K562 (cell line): Measurements from ENCODE around the gene GPR55. TPM values are rescaled to one million over a fixed set of nuclear protein-coding genes. Genes with fewer than 3 reads are reported as not detected.

Experiments used
- ATAC-seq: fragments of 200-7000 bp; cut with Tn5 transposase; 3 replicates; pipeline ENCODE4 v1.9.1; 2020; ENCODE audit warnings: moderate library complexity
- BruUV-seq: library from RNA; stranded (reverse); fragments of 400-500 nt; replicated peaks from 2 replicates; lab custom pipeline; 2021; lab: Mats Ljungman, UMichigan
- CTCF ChIA-PET: fragments of 300-600 bp; formaldehyde crosslinking; extraction: SDS; loops from one replicate; lab custom pipeline; 2021; ENCODE audit warnings: low intra/inter-chr PET ratio; lab: Yijun Ruan, JAX
- POLR2A ChIA-PET: fragments of 300-600, 350-650 bp; sonication (Branson Sonifier 250); formaldehyde crosslinking; extraction: SDS; loops from one replicate; lab custom pipeline; 2021; ENCODE audit warnings: antibody characterized with exemption, inconsistent platforms; lab: Yijun Ruan, JAX
- DNase-seq, 4 experiments: peaks; one replicate each; pipeline versions ENCODE4 v3.0.0 to v3.0.0-alpha.2; 2011 to 2018; ENCODE audit warnings: low spot score in 3 of 4, mixed read lengths in 3 of 4; ENCODE audit errors: extremely low read depth in 1 of 4
- FAIRE-seq: peaks from 2 replicates; lab custom pipeline; 2011; peaks lifted over from hg19 to GRCh38; lab: Jason Lieb, UNC
- H2AFZ ChIP-seq: 2 replicates; pipeline ENCODE4 v1.6.0; 2011; ENCODE audit warnings: low read depth, low read length, control low read depth, inconsistent platforms
- H3K27ac ChIP-seq: fragments of 200-600 bp; 3 replicates; pipeline ENCODE4 v1.8.0; 2011; ENCODE audit warnings: low read depth, mild to moderate bottlenecking, control low read depth, inconsistent platforms, low read length, moderate library complexity, mixed read lengths; ENCODE audit errors: extremely low read depth
- H3K27me3 ChIP-seq, 2 experiments: fragments of 300-600 bp in 1 of 2; 2 replicates in 1 of 2; 3 replicates in 1 of 2; pipeline versions ENCODE4 v1.6.0 to v1.8.0; 2011; ENCODE audit warnings: inconsistent platforms in 2 of 2, low read length in 2 of 2, mild to moderate bottlenecking in 1 of 2, mixed read lengths in 1 of 2, moderate library complexity in 1 of 2; ENCODE audit not compliant: control insufficient read depth in 2 of 2, insufficient read depth in 2 of 2
- H3K36me3 ChIP-seq: fragments of 300-600 bp; 3 replicates; pipeline ENCODE4 v1.8.0; 2011; ENCODE audit warnings: mild to moderate bottlenecking, low read length, inconsistent platforms; ENCODE audit not compliant: control insufficient read depth, insufficient read depth
- H3K4me1 ChIP-seq, 2 experiments: fragments of 200-600 bp in 1 of 2; replicated peaks in 1 of 2; 2 replicates in 1 of 2; 3 replicates in 1 of 2; pipeline versions ENCODE4 v1.5.1 to v1.8.0; 2011; ENCODE audit warnings: inconsistent platforms in 2 of 2, low read length in 2 of 2, mild to moderate bottlenecking in 1 of 2, mixed read lengths in 1 of 2, moderate library complexity in 1 of 2; ENCODE audit not compliant: control insufficient read depth in 2 of 2, insufficient read depth in 2 of 2
- H3K4me2 ChIP-seq: 2 replicates; pipeline ENCODE4 v1.6.1; 2011; ENCODE audit warnings: low read length, control low read depth, inconsistent platforms, mixed read lengths; ENCODE audit not compliant: insufficient read depth
- H3K4me3 ChIP-seq: fragments of 200-600 bp; sonication (generic), shearing (Covaris generic); 2 replicates; pipeline ENCODE4 v1.5.1; 2016; ENCODE audit warnings: control low read depth, inconsistent platforms
- H3K79me2 ChIP-seq: fragments of 200-600 bp; 3 replicates; pipeline ENCODE4 v1.8.0; 2011; ENCODE audit warnings: low read length, inconsistent platforms; ENCODE audit not compliant: control insufficient read depth, insufficient read depth
- H3K9ac ChIP-seq, 2 experiments: 2 replicates each; pipeline versions ENCODE4 v1.6.0 to v1.6.1; 2011; ENCODE audit warnings: low read depth in 2 of 2, low read length in 2 of 2, control low read depth in 1 of 2, inconsistent platforms in 1 of 2, mild to moderate bottlenecking in 1 of 2, mixed read lengths in 1 of 2; ENCODE audit not compliant: insufficient read depth in 1 of 2
- H3K9me1 ChIP-seq: one replicate; pipeline ENCODE4 v1.6.0; 2011; ENCODE audit warnings: inconsistent platforms, mild to moderate bottlenecking, low read length, moderate library complexity; ENCODE audit not compliant: control insufficient read depth, insufficient read depth
- H3K9me3 ChIP-seq: replicated peaks from 2 replicates; pipeline ENCODE4 v1.5.1; 2011; ENCODE audit warnings: low read depth, low read length, inconsistent platforms; ENCODE audit not compliant: control insufficient read depth, insufficient read depth
- H4K20me1 ChIP-seq: replicated peaks from 2 replicates; pipeline ENCODE4 v1.6.1; 2011; ENCODE audit warnings: low read length, inconsistent platforms, mixed read lengths; ENCODE audit not compliant: control insufficient read depth, insufficient read depth
- CBX1 ChIP-seq: sonication (generic); IDR thresholded peaks from 2 replicates; pipeline ENCODE4 v1.6.1; 2016; ENCODE audit warnings: antibody characterized with exemption, low read depth, mild to moderate bottlenecking
- CBX8 ChIP-seq: fragments of 200-600 bp; sonication (generic); IDR thresholded peaks from 2 replicates; pipeline ENCODE4 v1.6.1; 2012; ENCODE audit warnings: borderline replicate concordance, mixed run types, low read depth, mild to moderate bottlenecking, moderate library complexity, mixed read lengths, low read length, control low read depth, inconsistent platforms; ENCODE audit not compliant: poor library complexity, severe bottlenecking; ENCODE audit errors: extremely low read depth
- DPF2 ChIP-seq: fragments of 450-650 bp; IDR thresholded peaks from 2 replicates; pipeline ENCODE4 v1.6.1; 2016
- FOSL1 ChIP-seq: fragments of 200-800 bp; sonication (Bioruptor generic); conservative IDR thresholded peaks from 2 replicates; pipeline ENCODE4 v1.6.1; 2016; ENCODE audit warnings: missing genetic modification characterization, missing compliant biosample characterization
- NCOA4 ChIP-seq: fragments of 450-650 bp; IDR thresholded peaks from 2 replicates; pipeline ENCODE4 v1.6.1; 2018; ENCODE audit warnings: mild to moderate bottlenecking; ENCODE audit not compliant: partially characterized antibody
- PKNOX1 ChIP-seq: fragments of 450-650 bp; IDR thresholded peaks from 2 replicates; pipeline ENCODE4 v1.6.1; 2016
- ZNF354B ChIP-seq: fragments of 250-450 bp; sonication (Bioruptor Pico); IDR thresholded peaks from 2 replicates; pipeline ENCODE4 v1.4.0; 2020
- ZSCAN29 ChIP-seq: fragments of 450-650 bp; IDR thresholded peaks from 2 replicates; pipeline ENCODE4 v1.6.1; 2017
- WGBS: fragments of 100-300 bp; shearing (Covaris generic); methylation state at CpG from one replicate; pipeline ENCODE4 v1.1.6; 2016; ENCODE audit warnings: low coverage, mixed read lengths; ENCODE audit not compliant: insufficient coverage; ENCODE audit errors: missing lambda C conversion rate; 5-methylcytosine and 5-hydroxymethylcytosine counted together
- in situ Hi-C: fragments of 300-500 bp; cut with MboI; formaldehyde crosslinking; loops from 4 replicates; pipeline ENCODE4 v1.15.0; 2018; ENCODE audit warnings: inconsistent platforms, mixed read lengths
- intact Hi-C: fragments of 100-400 bp; cut with micrococcal nuclease; formaldehyde crosslinking; loops from 2 replicates; pipeline ENCODE4 v1.14.2; 2022
- polyA plus RNA-seq, 8 experiments: library from polyadenylated mRNA; depleted of rRNA in 4 of 8; stranded (reverse) in 5 of 8; unstranded in 3 of 8; fragments of >200 nt; fragmentation: Nextera tagmentation in 2 of 8; fragmentation: Illumina TruSeq in 1 of 8; extraction: Ambion mirVana in 2 of 8; extraction: Trizol in 1 of 8; gene quantifications; 2 replicates each; pipeline versions ENCODE4 v1.2.1 to v1.2.3, GENCODE V29; 2011 to 2014; ENCODE audit warnings: inconsistent platforms in 1 of 8, missing spikeins in 1 of 8
- total RNA-seq, 7 experiments: library from RNA; depleted of rRNA in 6 of 7; stranded (reverse); fragments of >200 nt in 6 of 7; fragmentation: Illumina TruSeq in 2 of 7; extraction: Trizol in 2 of 7; gene quantifications; 2 replicates each; pipeline versions ENCODE4 v1.2.1 to v1.2.3, GENCODE V29; 2011 to 2021; ENCODE audit warnings: low replicate concordance in 1 of 7

The GPR55 gene
- total and polyA plus RNA-seq, 9 of the 15 experiments (the other 6 are each of a cell fraction or from before 2014, with no cell fraction given): 0.11 to 0.49 (median 0.27) TPM

- FAIRE-seq (no peak), DNase-seq (no peak)
- H2AFZ ChIP-seq: no peak overlapping the region
- peaks cover 6 to 27% of the 10 kb centered on the region in 2 experiments; a peak in 4 of 5 replicates for H3K27me3 ChIP-seq
- no peaks in the 10 kb centered on the region for H3K79me2 ChIP-seq
- H3K9me1 ChIP-seq: no peaks in the 10 kb centered on the region
- TF ChIP-seq DPF2: no peak
- no peak for TF ChIP-seq NCOA4
- no peak for TF ChIP-seq CBX8
- TF ChIP-seq PKNOX1: 0 out of 2 replicates have a peak, but pooled peaks have one; percentile 18
- TF ChIP-seq ZNF354B (CRISPR knock-in tag): no peak
- TF ChIP-seq ZSCAN29: no peak
- TF ChIP-seq FOSL1 (tag): no peak
- TF ChIP-seq CBX1: no peak
- TF ChIP-seq, all 486 proteins: peak for 1
- ChIA-PET CTCF (interaction anchor here (0.6 kb wide), 1 partner anchor 498 kb away, joined by 3 read pairs; no protein-coding TSS in a partner anchor), POLR2A (interaction anchor here (0.6 kb wide), 1 partner anchor 186 kb away, joined by 3 read pairs; no protein-coding TSS in a partner anchor)
- no peak overlapping the region for H3K9ac ChIP-seq
- intact Hi-C loops: loop anchor here (10.0 kb wide), 1 partner anchor 154 kb away; the partner anchor contains the start of gene PSMD1
- no peak overlapping the region for H3K27ac ChIP-seq
- no peak overlapping the region for H3K4me2 ChIP-seq
- no peaks in the 10 kb centered on the region for H4K20me1 ChIP-seq
- H3K36me3 ChIP-seq: no peaks in the 10 kb centered on the region
- ATAC-seq: no peak
- in situ Hi-C loops: no loop called here
- H3K4me3 ChIP-seq: no peak overlapping the region
- peaks cover under 1 to 6% of the 10 kb centered on the region in 2 experiments; a peak in 3 of 5 replicates for H3K4me1 ChIP-seq
- no TSS peak for BruUV-seq
- H3K9me3 ChIP-seq: no peaks in the 10 kb centered on the region
- 1% methylated on average over 8 of the region's 10 CpGs for WGBS
Observed at GRCh38 chr2:230900336-230900995, 24.6 kb downstream of the GPR55 start.
